Esophagus muscularis mucosa (tissue), 4 donors: ENCODE data around the gene TMEM119. TPM values are rescaled to one million over a fixed set of nuclear protein-coding genes. Genes with fewer than 3 reads are reported as not detected.

Source experiments
- DNase-seq: peaks from one replicate; pipeline ENCODE4 v3.0.0-alpha.2; 2017; ENCODE audit errors: extremely low spot score
- H3K27ac ChIP-seq, 4 donors: fragments of 200-600 bp; sonication (generic); replicated peaks in 1 of 4; 1 replicate in 3 of 4; 2 replicates in 1 of 4; pipeline ENCODE4 v1.5.1; 2016 to 2019; ENCODE audit warnings: mild to moderate bottlenecking in 1 of 4
- H3K27me3 ChIP-seq, 4 donors: fragments of 200-600 bp; sonication (generic); one replicate each; pipeline versions ENCODE4 v1.5.1 to v1.6.0; 2016 to 2019
- H3K36me3 ChIP-seq, 4 donors: fragments of 200-600 bp; sonication (generic); one replicate each; pipeline ENCODE4 v1.5.1; 2016 to 2019
- H3K4me1 ChIP-seq, 4 donors: fragments of 200-600 bp; sonication (generic); one replicate each; pipeline ENCODE4 v1.5.1; 2016 to 2019
- H3K4me3 ChIP-seq, 4 donors: fragments of 200-600 bp; sonication (generic); 1 replicate in 2 of 4; 2 replicates in 2 of 4; pipeline ENCODE4 v1.5.1; 2016 to 2019; ENCODE audit warnings: mild to moderate bottlenecking in 4 of 4, moderate library complexity in 1 of 4
- H3K9me3 ChIP-seq, 4 donors: fragments of 200-600 bp; sonication (generic); 1 replicate in 3 of 4; 2 replicates in 1 of 4; pipeline ENCODE4 v1.5.1; 2016 to 2019
- EP300 ChIP-seq: sonication (generic); formaldehyde crosslinking; IDR thresholded peaks from one replicate; pipeline ENCODE4 v1.6.1; 2017; ENCODE audit warnings: antibody characterized with exemption
- POLR2A ChIP-seq: fragments of 450-650 bp; IDR thresholded peaks from one replicate; pipeline ENCODE4 v1.6.1; 2017; ENCODE audit warnings: antibody characterized with exemption, moderate library complexity, mild to moderate bottlenecking, low read depth
- POLR2AphosphoS5 ChIP-seq, 2 donors: sonication (generic); formaldehyde crosslinking; IDR thresholded peaks; one replicate each; pipeline ENCODE4 v1.6.1; 2017; ENCODE audit warnings: antibody characterized with exemption in 2 of 2
- WGBS: methylation state at CpG from one replicate; pipeline ENCODE4 v1.1.5; 2018; 5-methylcytosine and 5-hydroxymethylcytosine counted together
- intact Hi-C: fragments of 100-400 bp; cut with DNase I; formaldehyde crosslinking; loops from one replicate; pipeline ENCODE4 v1.15.1; 2023
- total RNA-seq, 4 donors: library from RNA; depleted of rRNA; stranded (reverse); fragments of >200 nt; gene quantifications; one replicate each; pipeline versions ENCODE4 v1.1.0 to v1.2.1, GENCODE V29; 2016
- TF ChIP-seq, protein P1 (sequence below), 3 experiments: fragments of 200-600 bp in 2 of 3; fragments of 450-650 bp in 1 of 3; sonication (generic) in 2 of 3; IDR thresholded peaks; one replicate each; pipeline ENCODE4 v1.5.1; 2017 to 2019; ENCODE audit warnings: antibody characterized with exemption in 3 of 3, mild to moderate bottlenecking in 2 of 3, moderate library complexity in 1 of 3

TMEM119 gene
- total RNA-seq, 4 donors from 2014 or later = 3.6 to 12.2 (median 7.1) TPM

DNA sequence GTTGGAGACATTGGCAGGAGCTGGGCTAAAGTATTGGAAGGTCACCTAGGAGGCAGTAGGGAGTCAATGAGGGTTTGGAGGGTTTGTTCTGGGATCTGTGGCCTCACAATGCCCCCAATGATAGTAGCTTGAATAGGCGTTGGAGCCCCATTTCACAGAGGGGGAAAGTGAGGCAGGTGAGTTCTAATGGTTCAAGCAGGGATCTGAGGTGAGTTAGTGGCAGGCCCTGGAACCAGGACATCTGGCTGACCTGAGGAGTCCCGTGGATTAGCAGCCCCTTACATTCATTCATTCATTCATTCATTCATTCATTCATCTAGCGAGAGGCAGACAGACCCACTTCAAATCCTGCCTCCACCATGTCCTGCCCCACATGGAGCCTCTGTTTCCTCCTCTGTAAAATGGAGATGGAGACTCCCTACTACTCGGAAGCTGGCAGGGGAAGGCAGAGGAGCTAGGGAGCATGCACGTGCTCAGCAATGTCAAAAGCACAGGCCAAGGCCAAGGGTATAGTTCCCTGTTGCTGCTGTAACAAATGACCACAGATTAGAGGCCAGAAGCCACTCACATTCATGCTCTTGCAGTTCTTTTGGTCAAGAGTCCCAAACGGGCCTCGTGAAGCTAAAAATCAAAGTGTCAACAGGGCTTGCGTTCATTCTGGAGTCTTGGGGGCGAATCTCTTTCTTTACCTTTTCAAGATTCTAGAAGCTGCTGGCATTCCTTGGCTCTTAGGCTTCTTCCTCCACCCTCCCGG, 2.2 kb upstream of the TMEM119 start:
- WGBS = 90% methylated on average over 10 of the region's 10 CpGs
- H3K27me3 ChIP-seq = peaks cover 0 to 12% (median 0%) of the 10 kb centered on the region in 4 donors
- DNase-seq = no peak
- TF ChIP-seq, protein P1, sequence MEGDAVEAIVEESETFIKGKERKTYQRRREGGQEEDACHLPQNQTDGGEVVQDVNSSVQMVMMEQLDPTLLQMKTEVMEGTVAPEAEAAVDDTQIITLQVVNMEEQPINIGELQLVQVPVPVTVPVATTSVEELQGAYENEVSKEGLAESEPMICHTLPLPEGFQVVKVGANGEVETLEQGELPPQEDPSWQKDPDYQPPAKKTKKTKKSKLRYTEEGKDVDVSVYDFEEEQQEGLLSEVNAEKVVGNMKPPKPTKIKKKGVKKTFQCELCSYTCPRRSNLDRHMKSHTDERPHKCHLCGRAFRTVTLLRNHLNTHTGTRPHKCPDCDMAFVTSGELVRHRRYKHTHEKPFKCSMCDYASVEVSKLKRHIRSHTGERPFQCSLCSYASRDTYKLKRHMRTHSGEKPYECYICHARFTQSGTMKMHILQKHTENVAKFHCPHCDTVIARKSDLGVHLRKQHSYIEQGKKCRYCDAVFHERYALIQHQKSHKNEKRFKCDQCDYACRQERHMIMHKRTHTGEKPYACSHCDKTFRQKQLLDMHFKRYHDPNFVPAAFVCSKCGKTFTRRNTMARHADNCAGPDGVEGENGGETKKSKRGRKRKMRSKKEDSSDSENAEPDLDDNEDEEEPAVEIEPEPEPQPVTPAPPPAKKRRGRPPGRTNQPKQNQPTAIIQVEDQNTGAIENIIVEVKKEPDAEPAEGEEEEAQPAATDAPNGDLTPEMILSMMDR (IDR thresholded peaks at IDR 0.05) = no peak
- TF ChIP-seq EP300 = no peak
- no peak for TF ChIP-seq POLR2AphosphoS5 (IDR thresholded peaks at IDR 0.05)
- no peak for TF ChIP-seq POLR2A
- intact Hi-C loops = no loop called here
- no peak overlapping the region for H3K27ac ChIP-seq
- H3K4me1 ChIP-seq = peaks cover 0 to 11% (median 2%) of the 10 kb centered on the region in 4 donors
- no peaks in the 10 kb centered on the region for H3K9me3 ChIP-seq
- no peak overlapping the region for H3K4me3 ChIP-seq
- H3K36me3 ChIP-seq = no peaks in the 10 kb centered on the region

- TF ChIP-seq POLR2AphosphoS5 (IDR thresholded peaks at IDR 0.05) = no peak
- no peak for TF ChIP-seq POLR2A
- TF ChIP-seq, protein P1 (IDR thresholded peaks at IDR 0.05) = no peak
- TF ChIP-seq EP300 = no peak
- Histone ChIP-seq H3K36me3 (no peaks in the 10 kb centered on the region), H3K27me3 (peaks cover 0 to 12% (median 0%) of the 10 kb centered on the region in 4 donors), H3K4me1 (peaks cover 0 to 11% (median 2%) of the 10 kb centered on the region in 4 donors), H3K9me3 (no peaks in the 10 kb centered on the region), H3K4me3 (no peak overlapping the region), H3K27ac (no peak overlapping the region)
- intact Hi-C loops = no loop called here
- DNase-seq = no peak
- WGBS = 82% methylated on average over 5 of the region's 6 CpGs
These were observed 1.7 kb upstream of the TMEM119 start for GRCh38 chr12:108599541-108599940.

DNA sequence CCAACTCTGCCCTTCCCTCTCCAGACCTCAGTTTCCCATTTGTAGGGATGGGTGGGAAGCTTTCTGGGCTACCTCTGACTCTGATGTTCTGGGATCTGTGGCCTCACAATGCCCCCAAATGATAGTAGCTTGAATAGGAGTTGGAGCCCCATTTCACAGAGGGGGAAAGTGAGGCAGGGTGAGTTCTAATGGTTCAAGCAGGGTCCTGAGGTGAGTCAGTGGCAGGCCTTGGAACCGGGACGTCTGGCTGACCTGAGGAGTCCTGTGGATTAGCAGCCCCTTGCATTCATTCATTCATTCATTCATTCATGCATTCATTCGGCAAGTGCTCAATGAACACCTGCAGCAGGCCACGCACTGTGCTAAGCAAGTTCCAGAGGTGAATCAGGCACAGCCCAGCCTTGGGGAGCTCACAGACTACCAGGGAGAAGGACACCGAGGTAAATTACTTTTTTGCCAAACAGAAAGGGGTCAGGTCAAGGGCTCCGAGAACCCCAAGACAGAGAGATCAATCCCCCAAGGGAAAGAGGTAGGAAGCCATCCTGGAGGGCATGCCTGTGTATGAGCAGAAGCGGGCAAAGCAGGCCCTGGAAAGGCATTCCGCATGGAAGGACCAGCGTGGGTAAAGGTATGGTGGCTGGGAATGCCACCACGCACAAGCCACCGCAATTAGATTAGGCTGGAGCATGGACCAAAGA, 818 bp upstream of the TMEM119 start:
- Histone ChIP-seq H3K4me3 (peak overlapping the region in 1 of 4 donors; percentile 23), H3K4me1 (peaks cover 0 to 11% (median 2%) of the 10 kb centered on the region in 4 donors), H3K36me3 (no peaks in the 10 kb centered on the region), H3K9me3 (no peaks in the 10 kb centered on the region), H3K27ac (no peak overlapping the region), H3K27me3 (peaks cover 0 to 10% (median 0%) of the 10 kb centered on the region in 4 donors)
- intact Hi-C loops = no loop called here
- no peak for TF ChIP-seq EP300
- TF ChIP-seq, protein P1 (IDR thresholded peaks at IDR 0.05) = no peak
- TF ChIP-seq POLR2AphosphoS5 (IDR thresholded peaks at IDR 0.05) = no peak
- no peak for TF ChIP-seq POLR2A
- DNase-seq = no peak
- WGBS = 94% methylated on average over 11 of the region's 11 CpGs

- H3K27ac ChIP-seq = no peak overlapping the region
- H3K4me3 ChIP-seq = peak overlapping the region; percentile 23 to 49 (median 36)
- no peaks in the 10 kb centered on the region for H3K36me3 ChIP-seq
- intact Hi-C loops = no loop called here
- 66% methylated on average over 6 of the region's 10 CpGs for WGBS
- peaks cover 0 to 9% (median 0%) of the 10 kb centered on the region in 4 donors for H3K27me3 ChIP-seq
- TF ChIP-seq POLR2A (no peak), POLR2AphosphoS5 (IDR thresholded peaks at IDR 0.05) (no peak), EP300 (no peak)
- TF ChIP-seq, protein P1 (IDR thresholded peaks at IDR 0.05) = no peak
- H3K9me3 ChIP-seq = no peaks in the 10 kb centered on the region
- peaks cover 0 to 11% (median 2%) of the 10 kb centered on the region in 4 donors for H3K4me1 ChIP-seq
- no peak for DNase-seq
These were observed 878 bp downstream of the TMEM119 start for GRCh38 chr12:108596854-108597558.
